Islet of Langerhans (tissue), 1 donor: Measurements from ENCODE around the gene MS4A13.
"Not testable (repeated sequence)": the region's sequence is repeated elsewhere in the genome, so short reads cannot be mapped to it uniquely, and the experiment has no call there.

Source experiments
- FAIRE-seq: peaks from one replicate; lab custom pipeline; 2011; peaks lifted over from hg19 to GRCh38; lab: Jason Lieb, UNC

Gene MS4A13

GRCh38 chr11:60515144-60515855 is at the start of gene MS4A13:
Gene MS4A13, plus strand, starts transcription at chr11:60515392. Its CDS starts 2,692 bp downstream, at chr11:60518084.
- no peak for FAIRE-seq

GRCh38 chr11:60468829-60469228 is 46.4 kb upstream of the MS4A13 start:
- no peak for FAIRE-seq

GRCh38 chr11:60469723-60470122 is 45.5 kb upstream of the MS4A13 start:
- FAIRE-seq = no peak

- no peak for FAIRE-seq
Measured at GRCh38 chr11:60477035-60477445, 38.2 kb upstream of the MS4A13 start.

GRCh38 chr11:60482361-60482760 is 32.8 kb upstream of the MS4A13 start:
- FAIRE-seq = no peak

GRCh38 chr11:60485987-60486386 is 29.2 kb upstream of the MS4A13 start:
- no peak for FAIRE-seq

GRCh38 chr11:60492488-60493009 is 22.6 kb upstream of the MS4A13 start, which contains the start of gene MS4A12:
Gene MS4A12, plus strand, starts transcription at chr11:60492778. Its CDS starts 4,541 bp downstream, at chr11:60497319.
- no peak for FAIRE-seq

GRCh38 chr11:60493454-60493853 is 21.7 kb upstream of the MS4A13 start:
- no peak for FAIRE-seq

GRCh38 chr11:60498399-60498798 is 16.8 kb upstream of the MS4A13 start:
- no peak for FAIRE-seq

GRCh38 chr11:60498853-60499252 is 16.3 kb upstream of the MS4A13 start:
- FAIRE-seq = no peak

- FAIRE-seq = no peak
Measured at GRCh38 chr11:60500276-60500910, 14.8 kb upstream of the MS4A13 start.

- FAIRE-seq = no peak
Measured at GRCh38 chr11:60502221-60502775, 12.9 kb upstream of the MS4A13 start.

GRCh38 chr11:60504219-60504905 is 10.8 kb upstream of the MS4A13 start:
- no peak for FAIRE-seq

GRCh38 chr11:60509609-60510008 is 5.6 kb upstream of the MS4A13 start:
- not testable (repeated sequence) for FAIRE-seq

GRCh38 chr11:60510209-60510608 is 5.0 kb upstream of the MS4A13 start:
- not testable (repeated sequence) for FAIRE-seq

GRCh38 chr11:60511393-60511792 is 3.8 kb upstream of the MS4A13 start:
- no peak for FAIRE-seq

GRCh38 chr11:60512651-60513225 is 2.5 kb upstream of the MS4A13 start:
- no peak for FAIRE-seq

- FAIRE-seq = no peak
Measured at GRCh38 chr11:60513496-60514460, 1.4 kb upstream of the MS4A13 start.

GRCh38 chr11:60528465-60528864 is 13.3 kb downstream of the MS4A13 start:
- FAIRE-seq = no peak

GRCh38 chr11:60528934-60529333 is 13.7 kb downstream of the MS4A13 start:
- FAIRE-seq = no peak
